EL (cell line): Measurements from ENCODE around the gene SUGP2.
"Not testable (repeated sequence)": the region's sequence is repeated elsewhere in the genome, so short reads cannot be mapped to it uniquely, and the experiment has no call there.

Experiments used
- DNase-seq: peaks from one replicate; pipeline ENCODE4 v3.0.0-alpha.2; 2016

The SUGP2 gene

DNA sequence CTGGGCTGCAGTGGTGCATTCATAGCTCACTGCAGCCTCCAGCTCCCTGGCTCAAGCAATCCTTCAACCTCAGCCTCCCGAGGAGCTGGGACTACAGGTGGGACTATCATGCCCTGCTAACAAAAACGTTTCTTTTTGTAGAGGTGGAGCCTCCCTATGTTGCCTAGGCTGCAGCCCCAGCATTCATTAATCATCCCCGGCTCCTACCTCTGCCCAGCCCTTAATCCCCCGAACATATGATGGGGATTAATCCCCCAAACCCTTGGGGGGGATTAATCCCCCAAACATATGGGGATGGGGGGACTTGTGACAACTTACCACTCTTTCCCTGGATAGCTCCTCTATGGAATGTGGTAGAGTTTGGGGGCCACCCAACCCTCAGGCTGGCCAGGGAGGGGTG lies 45.9 kb downstream of the SUGP2 start:
- no peak for DNase-seq

- no peak for DNase-seq
Observed at GRCh38 chr19:18985257-18985656, 48.1 kb downstream of the SUGP2 start.

DNA sequence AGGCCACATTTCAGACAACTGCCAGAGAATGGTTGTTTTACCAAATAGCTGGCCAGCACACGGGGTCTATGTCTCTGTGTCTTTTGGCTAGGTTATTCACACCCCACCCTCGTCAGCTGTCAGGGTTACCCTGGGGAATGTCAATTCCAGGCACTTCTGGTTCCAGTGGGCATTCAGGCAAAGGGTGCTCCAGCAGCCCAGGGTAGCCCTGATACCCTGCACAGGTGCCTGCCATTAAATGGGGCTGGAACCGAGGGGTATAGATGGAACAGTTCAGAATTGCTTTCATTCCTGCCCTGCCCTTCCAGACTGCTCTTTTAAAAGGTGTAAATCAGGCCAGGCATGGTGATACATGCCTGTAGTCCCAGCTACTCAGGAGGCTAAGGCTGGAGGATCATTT lies 49.1 kb downstream of the SUGP2 start:
- DNase-seq: no peak

- no peak for DNase-seq
Observed at GRCh38 chr19:18982669-18983068, 50.6 kb downstream of the SUGP2 start.

GRCh38 chr19:18980432-18981020 lies 52.8 kb downstream of the SUGP2 start:
- no peak for DNase-seq

- no peak for DNase-seq
Observed at GRCh38 chr19:18978616-18979015, 54.7 kb downstream of the SUGP2 start.

GRCh38 chr19:18975869-18976268 lies 57.4 kb downstream of the SUGP2 start:
- no peak for DNase-seq

DNA sequence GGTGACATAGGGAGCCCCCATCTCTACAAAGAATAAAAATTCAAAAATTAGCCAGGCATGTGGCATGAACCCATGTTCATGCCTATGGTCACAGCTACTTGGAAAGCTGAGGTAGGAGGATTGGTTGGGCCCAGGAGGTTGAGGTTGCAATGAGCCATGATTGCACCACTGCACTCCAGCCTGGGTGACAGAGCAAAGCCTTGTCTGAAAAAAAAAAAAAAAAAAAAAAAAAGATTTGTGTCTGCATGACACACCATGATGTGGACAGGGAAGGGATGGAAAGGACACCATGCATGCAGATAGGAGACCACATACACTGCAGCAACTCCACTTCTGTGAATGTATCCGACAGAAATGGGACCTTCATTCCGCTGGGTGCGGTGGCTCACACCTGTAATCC lies 58.3 kb downstream of the SUGP2 start:
- DNase-seq: no peak

DNA sequence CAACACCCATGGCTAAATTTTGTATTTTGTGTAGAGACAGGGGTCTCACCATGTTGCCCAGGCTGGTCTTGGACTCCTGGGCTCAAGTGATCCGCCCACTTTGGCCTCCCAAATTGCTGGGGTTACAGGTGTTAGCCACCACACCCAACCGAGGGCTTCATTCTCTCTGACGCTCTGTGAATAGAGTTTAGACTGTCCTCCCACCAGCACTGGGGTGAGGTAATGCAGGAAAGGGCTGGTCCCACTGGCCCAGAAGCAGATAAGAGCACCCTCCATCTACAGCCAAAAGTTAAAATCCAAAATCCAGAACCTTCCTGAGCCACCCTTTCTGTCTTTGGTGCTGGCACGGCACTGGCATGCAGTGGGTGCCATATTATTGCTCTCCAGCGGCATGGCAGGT lies 60.5 kb downstream of the SUGP2 start:
- DNase-seq: no peak

- DNase-seq: peak; percentile 56
Observed at GRCh38 chr19:18972301-18972811, 61.0 kb downstream of the SUGP2 start.

- no peak for DNase-seq
Observed at GRCh38 chr19:18969931-18970659, 63.2 kb downstream of the SUGP2 start.

GRCh38 chr19:18967358-18968146 lies 65.8 kb downstream of the SUGP2 start:
- peak; percentile 60 for DNase-seq

GRCh38 chr19:18966307-18966706 lies 67.0 kb downstream of the SUGP2 start:
- no peak for DNase-seq

DNA sequence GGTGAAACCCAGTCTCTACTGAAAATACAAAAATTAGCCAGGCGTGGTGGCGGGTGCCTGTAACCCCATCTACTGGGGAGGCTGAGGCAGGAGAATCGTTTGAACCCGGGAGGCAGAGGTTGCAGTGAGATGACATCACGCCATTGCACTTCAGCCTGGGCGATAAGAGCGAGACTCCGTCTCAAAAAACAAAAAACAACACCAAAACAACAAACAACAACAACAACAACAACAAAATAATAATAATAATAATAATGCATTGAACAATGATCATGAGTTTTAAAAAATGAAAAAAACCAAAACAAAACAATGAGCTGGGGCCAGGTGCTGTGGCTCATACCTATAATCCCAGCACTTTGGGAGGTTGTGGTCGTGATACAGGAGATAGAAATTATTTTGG lies 69.2 kb downstream of the SUGP2 start:
- no peak for DNase-seq

DNA sequence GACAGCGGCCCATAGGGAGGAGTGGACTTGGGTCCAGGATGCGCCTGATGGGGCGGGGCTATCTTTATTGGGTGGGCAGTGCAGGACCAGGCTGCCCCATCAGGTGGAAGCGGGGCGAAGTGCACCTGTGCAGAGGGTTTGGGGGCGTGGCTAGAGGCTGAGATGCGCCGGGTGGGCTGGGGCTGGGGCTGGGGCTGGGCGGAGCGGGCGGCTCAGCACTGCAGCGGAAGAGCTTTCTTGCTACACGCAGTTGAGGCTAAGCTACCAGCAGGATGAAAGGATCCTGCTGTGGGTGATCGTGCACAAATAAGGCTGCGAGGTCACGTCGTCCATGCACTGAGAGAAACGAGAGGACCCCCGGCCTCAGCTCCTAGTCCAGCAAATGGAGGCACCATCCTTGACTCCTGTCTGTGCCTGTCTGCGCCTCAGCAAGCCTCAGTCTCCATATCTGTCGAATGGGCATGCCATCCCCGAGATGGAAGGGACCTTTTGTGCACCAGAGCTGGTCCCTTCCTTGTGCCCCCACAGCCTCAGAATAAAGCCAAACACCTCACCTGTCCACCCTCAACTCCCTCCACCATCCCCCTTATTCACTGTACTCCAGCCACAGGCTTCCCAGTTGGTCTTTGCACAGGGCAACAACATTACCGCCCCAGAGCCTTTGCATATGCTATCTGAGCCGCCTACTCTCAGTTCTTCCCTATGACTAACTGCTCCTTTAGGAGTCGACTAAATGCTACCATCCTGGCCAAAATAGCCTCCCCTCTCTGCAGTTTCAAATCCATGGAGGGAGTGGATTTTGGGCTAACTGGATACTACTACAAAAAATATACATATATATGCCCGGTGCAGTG lies 71.3 kb downstream of the SUGP2 start:
- no peak for DNase-seq

DNA sequence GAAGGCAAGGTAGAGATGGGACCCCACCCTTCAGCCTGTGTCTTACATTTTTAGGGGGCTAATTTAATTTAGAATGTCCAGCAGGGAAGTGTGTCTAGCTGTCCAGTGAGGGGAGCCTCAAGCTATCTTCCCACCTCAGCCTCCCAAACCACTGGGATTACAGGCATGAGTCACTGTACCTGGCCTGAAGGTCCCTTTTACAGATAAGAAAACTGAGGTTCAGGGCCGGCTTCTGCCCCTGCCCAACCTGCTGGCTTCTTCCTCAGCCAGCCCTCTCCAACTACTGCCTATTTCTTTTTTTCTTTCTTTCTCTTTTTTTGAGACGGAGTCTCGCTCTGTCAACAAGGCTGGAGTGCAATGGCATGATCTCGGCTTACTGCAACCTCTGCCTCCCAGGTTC lies 72.9 kb downstream of the SUGP2 start:
- DNase-seq: no peak

- no peak for DNase-seq
Observed at GRCh38 chr19:18955042-18955441, 78.3 kb downstream of the SUGP2 start.

DNA sequence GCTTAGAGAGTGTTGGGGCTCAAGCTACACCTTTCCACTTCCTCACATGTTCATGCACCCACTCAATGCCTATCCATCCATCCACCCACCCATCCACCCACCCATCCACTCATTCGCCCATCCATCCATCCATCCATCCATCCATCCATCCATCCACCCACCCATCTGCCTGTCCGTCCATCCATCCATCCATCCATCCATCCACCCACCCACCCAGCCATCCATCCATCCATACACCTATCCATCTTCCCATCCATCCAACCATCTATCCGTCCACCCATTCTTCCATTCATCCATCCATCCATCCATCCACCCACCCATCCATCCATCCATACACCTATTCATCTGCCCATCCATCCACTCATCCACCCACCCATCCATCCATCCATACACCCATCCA lies 79.2 kb downstream of the SUGP2 start:
- no peak for DNase-seq

DNA sequence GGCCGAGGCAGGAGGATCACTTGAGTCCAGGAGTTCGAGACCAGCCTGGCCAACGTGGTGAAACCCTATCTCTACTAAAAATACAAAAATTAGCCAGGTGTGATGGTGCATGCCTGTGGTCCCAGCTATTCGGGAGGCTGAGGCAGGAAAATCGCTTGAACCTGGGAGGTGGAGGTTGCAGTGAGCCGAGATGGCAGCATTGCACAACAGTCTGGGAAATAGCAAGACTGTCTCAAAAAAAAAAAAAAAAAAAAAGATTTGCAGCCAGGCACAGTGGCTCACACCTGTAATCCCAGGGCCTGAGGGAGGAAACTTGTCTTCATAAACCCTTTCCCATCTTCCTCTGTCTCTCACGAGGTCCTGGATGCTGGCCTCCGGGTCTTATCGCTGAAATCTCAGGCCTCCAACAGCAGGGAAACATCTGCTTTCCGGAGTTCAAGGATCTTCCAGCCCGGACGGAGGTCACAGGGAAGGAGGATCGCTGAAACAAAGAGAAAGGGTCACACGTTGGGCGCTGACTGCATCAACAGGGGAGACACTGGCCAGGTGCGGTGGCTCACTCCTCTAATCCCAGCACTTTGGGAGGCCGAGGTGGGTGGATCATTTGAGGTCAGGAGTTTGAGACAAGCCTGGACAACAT lies 80.8 kb downstream of the SUGP2 start:
- not testable (repeated sequence) for DNase-seq

DNA sequence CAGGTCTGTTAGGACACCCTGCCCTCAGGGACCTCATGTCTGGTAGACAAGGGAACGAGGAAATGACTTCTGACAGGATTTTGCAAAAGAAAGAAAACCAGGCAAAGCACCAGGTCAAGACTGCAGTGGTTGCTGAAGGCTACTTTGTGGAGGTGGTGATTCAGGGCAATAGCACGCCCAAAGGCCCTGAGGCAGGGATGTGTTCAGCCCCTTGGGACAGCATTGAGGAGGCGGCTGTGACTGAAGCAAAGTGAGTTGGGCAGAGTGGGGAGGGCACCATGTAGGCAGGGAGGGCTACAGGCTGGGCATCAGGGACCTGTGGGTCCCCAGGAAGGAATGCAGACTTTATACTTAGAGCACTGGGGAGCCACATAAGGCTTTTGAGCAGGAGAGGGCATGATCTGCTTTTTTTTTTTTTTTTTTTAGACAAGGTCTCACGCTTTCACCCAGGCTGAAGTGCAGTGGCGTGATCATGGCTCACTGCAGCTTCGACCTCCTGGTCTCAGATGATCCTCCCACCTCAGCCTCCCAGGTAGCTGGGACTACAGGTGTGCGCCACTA lies 81.5 kb downstream of the SUGP2 start:
- DNase-seq: peak; percentile 96

GRCh38 chr19:18949858-18950257 lies 83.5 kb downstream of the SUGP2 start:
- no peak for DNase-seq

- DNase-seq: no peak
Observed at GRCh38 chr19:18948976-18949356, 84.4 kb downstream of the SUGP2 start.
